OCI-LY7 (cell line): ENCODE results near the gene SCFD2.

Experiments
- EZH2phosphoT487 ChIP-seq: fragments of 200-600 bp; sonication (generic); IDR thresholded peaks from 2 replicates; pipeline ENCODE4 v1.6.1; 2018; ENCODE audit warnings: low read depth, borderline replicate concordance, mild to moderate bottlenecking, mixed run types, antibody characterized with exemption, low read length, moderate library complexity, mixed read lengths
- TF ChIP-seq, protein P1 (sequence below): fragments of 200-600 bp; sonication (generic); conservative IDR thresholded peaks from 2 replicates; pipeline ENCODE4 v1.5.1; 2014; ENCODE audit warnings: mild to moderate bottlenecking, antibody characterized with exemption, low read length, moderate library complexity, mixed read lengths

DNA sequence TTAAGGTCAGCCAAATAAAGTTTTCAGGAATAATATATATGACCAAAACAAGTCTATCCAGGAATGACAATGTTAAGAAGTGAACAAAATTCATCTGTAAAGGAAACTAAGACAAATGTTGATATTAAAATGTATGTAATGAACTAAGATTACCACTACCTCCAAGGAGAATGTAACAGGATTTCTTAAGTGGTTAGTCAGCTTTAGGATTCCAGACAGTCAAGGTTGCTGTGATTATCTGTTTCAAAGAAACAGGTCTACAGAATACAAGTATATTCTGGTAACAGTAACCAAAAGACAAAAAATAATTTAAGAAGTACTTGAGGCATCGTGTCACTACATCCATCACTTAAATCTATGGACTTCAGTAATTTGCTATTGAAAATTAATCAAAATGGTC is 172.8 kb downstream of the SCFD2 start:
- TF ChIP-seq, protein P1, sequence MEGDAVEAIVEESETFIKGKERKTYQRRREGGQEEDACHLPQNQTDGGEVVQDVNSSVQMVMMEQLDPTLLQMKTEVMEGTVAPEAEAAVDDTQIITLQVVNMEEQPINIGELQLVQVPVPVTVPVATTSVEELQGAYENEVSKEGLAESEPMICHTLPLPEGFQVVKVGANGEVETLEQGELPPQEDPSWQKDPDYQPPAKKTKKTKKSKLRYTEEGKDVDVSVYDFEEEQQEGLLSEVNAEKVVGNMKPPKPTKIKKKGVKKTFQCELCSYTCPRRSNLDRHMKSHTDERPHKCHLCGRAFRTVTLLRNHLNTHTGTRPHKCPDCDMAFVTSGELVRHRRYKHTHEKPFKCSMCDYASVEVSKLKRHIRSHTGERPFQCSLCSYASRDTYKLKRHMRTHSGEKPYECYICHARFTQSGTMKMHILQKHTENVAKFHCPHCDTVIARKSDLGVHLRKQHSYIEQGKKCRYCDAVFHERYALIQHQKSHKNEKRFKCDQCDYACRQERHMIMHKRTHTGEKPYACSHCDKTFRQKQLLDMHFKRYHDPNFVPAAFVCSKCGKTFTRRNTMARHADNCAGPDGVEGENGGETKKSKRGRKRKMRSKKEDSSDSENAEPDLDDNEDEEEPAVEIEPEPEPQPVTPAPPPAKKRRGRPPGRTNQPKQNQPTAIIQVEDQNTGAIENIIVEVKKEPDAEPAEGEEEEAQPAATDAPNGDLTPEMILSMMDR, result no peak
- TF ChIP-seq EZH2phosphoT487, result no peak
